GM12878 (cell line): ENCODE results near the gene IFNL3. TPM values are rescaled to one million over a fixed set of nuclear protein-coding genes. Genes with fewer than 3 reads are reported as not detected.
A peak's percentile ranks its signal among the peaks of the same experiment; 100 is the strongest.

Experiments used
- ATAC-seq: fragments of 200-7000 bp; cut with Tn5 transposase; 3 replicates; pipeline ENCODE4 v1.9.1; 2020; ENCODE audit warnings: mild to moderate bottlenecking, moderate library complexity
- BruUV-seq: library from RNA; stranded (reverse); fragments of 400-500 nt; replicated peaks from 2 replicates; lab custom pipeline; 2021; lab: Mats Ljungman, UMichigan
- CTCF ChIA-PET: fragments of 300-600 bp; sonication (Branson Sonifier 250); formaldehyde crosslinking; extraction: SDS; loops from one replicate; lab custom pipeline; 2021; ENCODE audit warnings: inconsistent platforms; lab: Yijun Ruan, JAX
- POLR2A ChIA-PET: fragments of 350-600 bp; formaldehyde crosslinking; extraction: SDS; loops from one replicate; lab custom pipeline; 2021; ENCODE audit warnings: inconsistent platforms; lab: Charles Lee
- RAD21 ChIA-PET: fragments of 300-600 bp; sonication (Branson Sonifier 250); formaldehyde crosslinking; loops from one replicate; lab custom pipeline; 2023; ENCODE audit warnings: antibody characterized with exemption; ENCODE audit not compliant: unreplicated experiment; lab: Charles Lee
- SMC1A ChIA-PET: fragments of 300-600 bp; sonication (Branson Sonifier 250); formaldehyde crosslinking; loops from one replicate; lab custom pipeline; 2023; ENCODE audit not compliant: unreplicated experiment, uncharacterized antibody; lab: Charles Lee
- DNase-seq: peaks from one replicate; pipeline ENCODE4 v3.0.0-alpha.2; 2011; ENCODE audit warnings: low read depth, low spot score
- FAIRE-seq: peaks from 3 replicates; lab custom pipeline; 2011; peaks lifted over from hg19 to GRCh38; lab: Jason Lieb, UNC
- H2AFZ ChIP-seq: 2 replicates; pipeline ENCODE4 v1.6.0; 2011; ENCODE audit warnings: low read depth, low read length, control low read depth; ENCODE audit not compliant: control insufficient read depth
- H3K27ac ChIP-seq: 2 replicates; pipeline ENCODE4 v1.5.1; 2011; ENCODE audit warnings: control low read depth; ENCODE audit not compliant: control insufficient read depth, insufficient read depth
- H3K27me3 ChIP-seq, 2 experiments: replicated peaks in 1 of 2; 2 replicates each; pipeline versions ENCODE4 v1.6.0 to v1.6.1; 2011; ENCODE audit warnings: low read length in 1 of 2; ENCODE audit not compliant: control insufficient read depth in 2 of 2, insufficient read depth in 2 of 2
- H3K36me3 ChIP-seq, 2 experiments: 2 replicates each; pipeline ENCODE4 v1.5.1; 2011; ENCODE audit warnings: low read length in 1 of 2; ENCODE audit not compliant: control insufficient read depth in 2 of 2, insufficient read depth in 2 of 2
- H3K4me1 ChIP-seq: 2 replicates; pipeline ENCODE4 v1.6.1; 2011; ENCODE audit warnings: mild to moderate bottlenecking, low read length, moderate library complexity, mixed read lengths; ENCODE audit not compliant: control insufficient read depth, insufficient read depth
- H3K4me2 ChIP-seq: 2 replicates; pipeline ENCODE4 v1.6.0; 2011; ENCODE audit warnings: control low read depth; ENCODE audit not compliant: control insufficient read depth, insufficient read depth
- H3K4me3 ChIP-seq: fragments of 200-600 bp; sonication (generic); 2 replicates; pipeline ENCODE4 v1.5.1; 2016
- H3K79me2 ChIP-seq: 2 replicates; pipeline ENCODE4 v1.6.0; 2011; ENCODE audit warnings: low read length; ENCODE audit not compliant: control insufficient read depth, insufficient read depth
- H3K9ac ChIP-seq: 2 replicates; pipeline ENCODE4 v1.8.0; 2011; ENCODE audit warnings: low read length, control low read depth, mixed read lengths; ENCODE audit not compliant: control insufficient read depth, insufficient read depth
- H3K9me3 ChIP-seq: replicated peaks from 3 replicates; pipeline ENCODE4 v1.5.1; 2011; ENCODE audit warnings: mild to moderate bottlenecking, low read length; ENCODE audit not compliant: control insufficient read depth, insufficient read depth
- H4K20me1 ChIP-seq: 2 replicates; pipeline ENCODE4 v1.6.0; 2011; ENCODE audit not compliant: control insufficient read depth, insufficient read depth
- BCL11A ChIP-seq: IDR thresholded peaks from 2 replicates; pipeline ENCODE4 v1.6.1; 2011; ENCODE audit warnings: low read depth, low read length
- CHD1 ChIP-seq: IDR thresholded peaks from 2 replicates; pipeline ENCODE4 v1.6.1; 2012; ENCODE audit warnings: low read depth, low read length, improper control_type of control experiment
- SP1 ChIP-seq: IDR thresholded peaks from one replicate; pipeline ENCODE4 v1.6.1; 2011; ENCODE audit warnings: low read depth, low read length
- TCF3 ChIP-seq: IDR thresholded peaks from 2 replicates; pipeline ENCODE4 v1.6.1; 2012; ENCODE audit warnings: low read depth, mild to moderate bottlenecking, low read length, borderline replicate concordance; ENCODE audit not compliant: insufficient read depth
- ZNF24 ChIP-seq: fragments of 450-650 bp; IDR thresholded peaks from 2 replicates; pipeline ENCODE4 v1.6.1; 2017; ENCODE audit warnings: antibody characterized with exemption, mild to moderate bottlenecking
- WGBS: methylation state at CpG from one replicate; pipeline ENCODE4 v1.1.6; 2016; ENCODE audit warnings: low lambda C conversion rate; ENCODE audit not compliant: insufficient replicate concordance, insufficient coverage; ENCODE audit errors: missing lambda C conversion rate; 5-methylcytosine and 5-hydroxymethylcytosine counted together
- in situ Hi-C: fragments of 300-500 bp; cut with MboI; formaldehyde crosslinking; loops from 9 replicates; pipeline ENCODE4 v1.14.3; 2018; ENCODE audit warnings: mixed read lengths
- intact Hi-C: fragments of 100-400 bp; cut with micrococcal nuclease; formaldehyde crosslinking; loops from one replicate; pipeline ENCODE4 v1.14.2; 2022; ENCODE audit not compliant: unreplicated experiment
- polyA plus RNA-seq, 11 experiments: library from polyadenylated mRNA; depleted of rRNA in 4 of 11; unstranded in 6 of 11; stranded (reverse) in 5 of 11; fragments of >200 nt; fragmentation: Nextera tagmentation in 4 of 11; fragmentation: Illumina TruSeq in 1 of 11; extraction: Ambion mirVana in 4 of 11; extraction: Trizol in 1 of 11; gene quantifications; 1 replicate in 1 of 11; 2 replicates in 10 of 11; pipeline versions ENCODE4 v1.2.1 to v1.2.3, GENCODE V29; 2011 to 2016; ENCODE audit warnings: inconsistent platforms in 2 of 11, missing spikeins in 2 of 11, low read depth in 1 of 11
- total RNA-seq, 4 experiments: library from RNA; depleted of rRNA in 3 of 4; stranded (reverse); fragments of >200 nt in 3 of 4; fragmentation: Illumina TruSeq in 1 of 4; extraction: Trizol in 1 of 4; gene quantifications; 2 replicates each; pipeline versions ENCODE4 v1.2.1 to v1.2.3, GENCODE V29; 2013 to 2021
- TF ChIP-seq, protein P1 (sequence below): IDR thresholded peaks from 2 replicates; pipeline ENCODE4 v1.6.1; 2011; ENCODE audit warnings: borderline replicate concordance, low read depth, mild to moderate bottlenecking, moderate library complexity, mixed read lengths, low read length; ENCODE audit not compliant: insufficient read depth; ENCODE audit errors: extremely low read length
- TF ChIP-seq, protein P2 (sequence below): fragments of 450-650 bp; IDR thresholded peaks from 2 replicates; pipeline ENCODE4 v1.6.1; 2014; ENCODE audit warnings: mild to moderate bottlenecking
- TF ChIP-seq, protein P3 (sequence below): IDR thresholded peaks from 2 replicates; pipeline ENCODE4 v1.6.1; 2012; ENCODE audit warnings: low read length, inconsistent platforms

IFNL3 gene
- total and polyA plus RNA-seq, 10 of the 15 experiments (the other 5 are each of a cell fraction or from before 2014, with no cell fraction given) = not detected

DNA sequence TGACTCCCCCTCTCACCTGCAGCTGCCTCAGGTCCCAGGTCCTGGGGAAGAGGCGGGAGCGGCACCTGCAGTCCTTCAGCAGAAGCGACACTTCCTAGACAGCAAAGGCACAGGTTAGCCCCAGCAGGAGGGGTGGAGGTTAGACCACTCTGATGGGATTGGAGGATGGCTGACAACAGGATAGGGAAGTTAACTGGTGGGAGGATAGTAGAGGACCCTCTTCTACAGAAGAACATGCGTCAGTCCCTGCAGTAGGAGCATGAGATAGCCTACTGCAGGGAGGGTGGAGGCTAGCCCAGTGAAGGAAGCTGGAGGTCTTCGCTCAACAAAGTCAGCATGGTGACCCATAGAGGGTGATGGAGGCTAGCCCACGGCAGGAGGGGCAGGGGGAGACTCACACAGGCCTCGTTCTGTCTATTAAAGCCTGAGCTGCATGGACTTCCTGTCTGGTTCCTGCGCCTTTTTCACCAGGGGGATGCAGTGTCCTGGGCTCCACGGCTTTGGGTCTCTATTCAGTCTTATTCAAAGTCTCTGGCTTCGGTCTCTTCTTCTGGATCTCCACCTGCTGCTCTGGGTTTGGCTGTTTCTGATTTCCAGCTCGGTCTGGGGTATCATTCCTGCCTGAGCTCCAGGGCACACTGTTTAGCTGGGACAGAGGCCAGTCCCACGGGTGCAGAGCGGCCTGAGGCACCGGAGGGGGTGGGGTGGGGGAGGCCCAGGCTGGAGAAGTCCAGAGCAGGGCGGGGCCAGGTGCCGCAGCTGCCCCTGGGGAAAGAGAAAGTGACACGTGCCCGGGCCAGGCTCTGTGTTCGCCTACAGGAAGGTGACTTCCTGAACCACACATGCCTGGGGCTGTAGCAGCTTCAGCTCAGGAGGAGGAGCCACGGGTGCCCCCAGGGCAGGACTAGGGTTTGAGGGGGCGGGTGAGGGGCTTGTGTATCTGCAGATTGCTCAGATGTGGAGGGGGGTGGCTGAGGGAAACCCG is 7.3 kb downstream of the IFNL3 start (continued):
- TF ChIP-seq, protein P1, sequence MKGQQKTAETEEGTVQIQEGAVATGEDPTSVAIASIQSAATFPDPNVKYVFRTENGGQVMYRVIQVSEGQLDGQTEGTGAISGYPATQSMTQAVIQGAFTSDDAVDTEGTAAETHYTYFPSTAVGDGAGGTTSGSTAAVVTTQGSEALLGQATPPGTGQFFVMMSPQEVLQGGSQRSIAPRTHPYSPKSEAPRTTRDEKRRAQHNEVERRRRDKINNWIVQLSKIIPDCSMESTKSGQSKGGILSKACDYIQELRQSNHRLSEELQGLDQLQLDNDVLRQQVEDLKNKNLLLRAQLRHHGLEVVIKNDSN = peak; percentile 81
- no peak for TF ChIP-seq ZNF24
- TF ChIP-seq, protein P2, sequence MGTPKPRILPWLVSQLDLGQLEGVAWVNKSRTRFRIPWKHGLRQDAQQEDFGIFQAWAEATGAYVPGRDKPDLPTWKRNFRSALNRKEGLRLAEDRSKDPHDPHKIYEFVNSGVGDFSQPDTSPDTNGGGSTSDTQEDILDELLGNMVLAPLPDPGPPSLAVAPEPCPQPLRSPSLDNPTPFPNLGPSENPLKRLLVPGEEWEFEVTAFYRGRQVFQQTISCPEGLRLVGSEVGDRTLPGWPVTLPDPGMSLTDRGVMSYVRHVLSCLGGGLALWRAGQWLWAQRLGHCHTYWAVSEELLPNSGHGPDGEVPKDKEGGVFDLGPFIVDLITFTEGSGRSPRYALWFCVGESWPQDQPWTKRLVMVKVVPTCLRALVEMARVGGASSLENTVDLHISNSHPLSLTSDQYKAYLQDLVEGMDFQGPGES = no peak
- peak; percentile 23 for TF ChIP-seq SP1
- TF ChIP-seq BCL11A = no peak

DNA sequence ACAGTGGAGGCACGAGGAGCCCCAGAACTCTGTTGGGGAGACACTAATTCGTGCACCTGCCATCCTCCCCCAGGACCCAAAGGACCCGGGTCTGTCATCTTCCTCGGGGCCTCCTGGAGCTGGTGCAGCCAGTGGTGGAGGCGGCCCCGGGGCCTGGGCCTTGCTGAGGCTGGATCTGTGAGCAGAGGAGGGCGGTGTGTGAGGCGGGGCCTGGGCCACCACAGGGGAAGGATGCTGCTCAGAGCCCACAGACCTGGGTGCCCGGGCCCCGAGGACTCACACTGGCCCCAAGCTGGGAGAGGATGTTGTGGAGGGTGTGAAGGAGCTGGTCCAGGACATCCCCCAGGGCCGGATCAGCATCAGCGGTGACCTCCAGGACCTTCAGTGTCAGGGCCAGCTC is 8.3 kb downstream of the IFNL3 start:
- Histone ChIP-seq H3K79me2 (no peaks in the 10 kb centered on the region), H4K20me1 (no peaks in the 10 kb centered on the region), H3K4me1 (peaks cover 7% of the 10 kb centered on the region), H2AFZ (no peak overlapping the region), H3K27ac (no peak overlapping the region), H3K27me3 (no peaks in the 10 kb centered on the region), H3K4me2 (no peak overlapping the region), H3K4me3 (no peak overlapping the region), H3K9ac (no peak overlapping the region), H3K36me3 (no peaks in the 10 kb centered on the region), H3K9me3 (no peaks in the 10 kb centered on the region)
- ChIA-PET POLR2A (no interaction called here), CTCF (no interaction called here), RAD21 (interaction anchor here (1.4 kb wide), 1 partner anchor 114 kb away, joined by 3 read pairs; no protein-coding TSS in a partner anchor), SMC1A (no interaction called here)
- no peak for DNase-seq
- no peak; the same call in 2 of the 3 replicates for ATAC-seq
- intact Hi-C loops = no loop called here
- no TSS peak for BruUV-seq
- FAIRE-seq = no peak
- WGBS = 56% methylated on average over 12 of the region's 12 CpGs
- TF ChIP-seq, protein P3, sequence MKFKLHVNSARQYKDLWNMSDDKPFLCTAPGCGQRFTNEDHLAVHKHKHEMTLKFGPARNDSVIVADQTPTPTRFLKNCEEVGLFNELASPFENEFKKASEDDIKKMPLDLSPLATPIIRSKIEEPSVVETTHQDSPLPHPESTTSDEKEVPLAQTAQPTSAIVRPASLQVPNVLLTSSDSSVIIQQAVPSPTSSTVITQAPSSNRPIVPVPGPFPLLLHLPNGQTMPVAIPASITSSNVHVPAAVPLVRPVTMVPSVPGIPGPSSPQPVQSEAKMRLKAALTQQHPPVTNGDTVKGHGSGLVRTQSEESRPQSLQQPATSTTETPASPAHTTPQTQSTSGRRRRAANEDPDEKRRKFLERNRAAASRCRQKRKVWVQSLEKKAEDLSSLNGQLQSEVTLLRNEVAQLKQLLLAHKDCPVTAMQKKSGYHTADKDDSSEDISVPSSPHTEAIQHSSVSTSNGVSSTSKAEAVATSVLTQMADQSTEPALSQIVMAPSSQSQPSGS = no peak
- no peak for TF ChIP-seq TCF3
- TF ChIP-seq CHD1 = no peak
- in situ Hi-C loops = no loop called here
